Stimulated activated CD4-positive, alpha-beta T cell treated with anti-CD3 and anti-CD28 coated beads, Interleukin-1b, Interleukin-23, amount 100 ng/mL, for 1 hour (primary cell): ENCODE measurements around the gene UBASH3A.
"Not testable (repeated sequence)": the region's sequence is repeated elsewhere in the genome, so short reads cannot be mapped to it uniquely, and the experiment has no call there.

Source experiments
- DNase-seq, 2 donors: peaks; one replicate each; pipeline ENCODE4 v3.0.0-alpha.2; 2020; ENCODE audit warnings: low read depth in 2 of 2

The UBASH3A gene

DNA sequence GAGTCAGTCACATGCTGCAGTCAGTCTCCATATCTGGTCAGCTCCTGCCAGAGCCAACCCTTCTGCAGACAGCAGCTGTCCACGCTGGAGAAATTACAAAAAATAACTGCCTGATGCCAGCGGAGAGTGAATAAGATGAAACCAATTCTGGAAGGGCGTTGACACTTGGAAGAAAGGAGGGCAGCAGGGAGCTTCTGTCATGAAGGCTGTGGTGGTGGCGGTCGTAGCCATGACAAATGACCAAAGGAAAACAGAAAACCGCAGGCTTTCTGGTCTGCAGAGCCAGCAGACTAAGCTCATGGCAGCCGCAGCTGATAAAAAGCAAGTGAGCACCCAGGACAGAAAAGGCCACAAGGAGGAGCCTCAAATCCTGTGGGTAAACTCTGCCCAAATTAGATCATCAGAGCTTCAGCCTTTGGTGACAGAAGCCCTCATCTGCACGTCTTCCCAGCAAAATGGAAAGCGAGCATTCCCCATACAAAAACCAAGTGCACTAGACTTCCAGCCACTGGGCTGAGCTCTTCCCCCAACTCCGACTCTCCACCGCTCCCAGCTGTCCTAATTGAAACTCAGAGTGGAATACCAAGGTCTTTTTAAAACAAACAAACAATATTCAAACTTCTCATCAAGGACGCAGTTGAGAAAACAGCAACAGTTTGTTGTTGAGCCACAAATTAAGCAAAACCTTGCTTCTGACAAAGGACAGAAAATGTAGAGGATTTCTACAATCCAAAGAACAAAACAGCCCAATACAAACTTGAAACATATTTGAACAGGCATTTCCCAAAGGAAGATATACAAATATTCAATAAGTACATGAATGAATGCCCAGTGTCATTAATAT is 63.7 kb downstream of the UBASH3A start:
- no peak for DNase-seq

DNA sequence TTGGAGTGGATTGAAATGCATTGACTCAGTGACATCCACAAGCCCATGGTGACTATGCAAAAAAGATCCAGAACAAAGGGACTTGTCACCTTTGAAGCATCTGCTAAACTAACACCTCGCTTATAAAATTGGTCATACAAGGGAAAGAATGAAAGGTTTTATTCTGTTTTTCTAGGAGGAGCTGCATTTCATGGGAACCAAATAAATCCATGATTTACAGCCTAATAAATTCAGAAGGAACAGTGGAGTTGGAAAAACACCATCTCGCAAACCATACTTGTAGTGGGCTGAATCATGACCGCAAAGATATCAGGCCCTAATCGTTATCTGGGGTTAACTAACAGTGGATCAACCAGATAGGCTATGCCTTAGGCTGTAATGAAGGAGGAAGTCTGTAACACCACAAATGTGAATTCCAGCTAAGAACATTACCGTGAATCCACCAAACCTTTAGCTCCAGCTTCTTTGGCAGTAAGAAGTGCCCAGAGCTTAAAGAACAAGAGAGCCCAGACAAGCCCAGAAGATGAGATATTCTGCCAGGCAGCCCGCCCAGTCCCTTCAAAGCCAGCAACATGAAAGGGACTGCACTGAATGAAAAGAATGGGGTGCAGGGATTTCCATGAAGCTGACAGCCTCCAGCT is 64.9 kb downstream of the UBASH3A start:
- DNase-seq = no peak

- no peak for DNase-seq
Measured at GRCh38 chr21:42469272-42469671, 65.6 kb downstream of the UBASH3A start.

GRCh38 chr21:42469726-42470125 is 66.0 kb downstream of the UBASH3A start:
- not testable (repeated sequence) for DNase-seq

DNA sequence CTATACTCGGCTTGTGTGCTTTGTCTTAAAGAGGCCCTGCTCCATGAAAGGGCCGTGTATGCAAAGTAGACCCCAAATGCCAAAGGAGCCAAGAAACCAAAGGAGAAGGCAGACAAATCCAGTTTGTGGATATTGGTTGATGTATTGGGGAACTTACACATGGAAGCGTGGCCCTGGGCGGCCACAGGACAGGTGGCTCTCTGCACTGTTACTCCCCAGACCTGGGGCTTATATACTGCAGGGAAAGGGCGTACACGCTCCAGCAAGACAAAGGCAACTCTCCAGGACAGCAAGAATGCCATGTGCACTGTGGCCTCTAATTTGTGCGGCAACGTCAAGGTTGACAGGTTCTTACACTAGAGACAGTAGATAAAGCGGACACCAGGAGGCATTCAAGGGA is 67.5 kb downstream of the UBASH3A start:
- no peak for DNase-seq

DNA sequence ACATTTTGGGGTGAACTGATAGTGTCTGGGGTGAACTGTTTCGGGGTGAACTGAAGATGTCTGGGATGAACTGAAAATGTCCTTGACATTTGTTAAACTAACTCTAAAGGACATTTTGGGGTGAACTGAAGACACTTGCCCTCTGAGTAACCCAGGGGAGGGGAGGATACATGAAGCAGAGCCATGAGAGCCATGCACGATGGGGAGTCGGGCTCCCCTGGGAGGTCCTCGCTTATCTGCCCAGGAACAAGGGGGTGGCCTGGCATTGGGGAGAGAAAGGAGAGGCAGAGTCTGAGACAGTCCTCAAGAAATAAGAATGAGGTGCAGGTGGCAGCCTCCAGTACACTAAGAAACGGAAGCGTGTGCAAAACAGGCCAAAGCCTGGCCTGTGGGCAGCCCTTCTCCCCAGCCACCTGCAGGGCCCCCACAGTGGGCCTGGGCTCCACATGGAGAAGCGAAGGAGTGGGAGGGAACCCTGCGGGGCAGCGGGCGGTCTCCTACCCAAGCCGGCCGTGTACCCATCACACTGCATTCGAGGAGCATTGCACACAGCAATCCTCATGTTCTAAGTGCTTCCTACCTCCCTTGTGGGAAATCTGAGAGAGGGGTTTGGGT is 68.1 kb downstream of the UBASH3A start:
- DNase-seq = no peak

GRCh38 chr21:42472521-42472920 is 68.8 kb downstream of the UBASH3A start:
- DNase-seq = no peak

- no peak for DNase-seq
Measured at GRCh38 chr21:42473498-42474042, 69.9 kb downstream of the UBASH3A start.

- DNase-seq = no peak
Measured at GRCh38 chr21:42474043-42474831, 70.5 kb downstream of the UBASH3A start.

GRCh38 chr21:42475036-42475435 is 71.3 kb downstream of the UBASH3A start:
- DNase-seq = no peak

DNA sequence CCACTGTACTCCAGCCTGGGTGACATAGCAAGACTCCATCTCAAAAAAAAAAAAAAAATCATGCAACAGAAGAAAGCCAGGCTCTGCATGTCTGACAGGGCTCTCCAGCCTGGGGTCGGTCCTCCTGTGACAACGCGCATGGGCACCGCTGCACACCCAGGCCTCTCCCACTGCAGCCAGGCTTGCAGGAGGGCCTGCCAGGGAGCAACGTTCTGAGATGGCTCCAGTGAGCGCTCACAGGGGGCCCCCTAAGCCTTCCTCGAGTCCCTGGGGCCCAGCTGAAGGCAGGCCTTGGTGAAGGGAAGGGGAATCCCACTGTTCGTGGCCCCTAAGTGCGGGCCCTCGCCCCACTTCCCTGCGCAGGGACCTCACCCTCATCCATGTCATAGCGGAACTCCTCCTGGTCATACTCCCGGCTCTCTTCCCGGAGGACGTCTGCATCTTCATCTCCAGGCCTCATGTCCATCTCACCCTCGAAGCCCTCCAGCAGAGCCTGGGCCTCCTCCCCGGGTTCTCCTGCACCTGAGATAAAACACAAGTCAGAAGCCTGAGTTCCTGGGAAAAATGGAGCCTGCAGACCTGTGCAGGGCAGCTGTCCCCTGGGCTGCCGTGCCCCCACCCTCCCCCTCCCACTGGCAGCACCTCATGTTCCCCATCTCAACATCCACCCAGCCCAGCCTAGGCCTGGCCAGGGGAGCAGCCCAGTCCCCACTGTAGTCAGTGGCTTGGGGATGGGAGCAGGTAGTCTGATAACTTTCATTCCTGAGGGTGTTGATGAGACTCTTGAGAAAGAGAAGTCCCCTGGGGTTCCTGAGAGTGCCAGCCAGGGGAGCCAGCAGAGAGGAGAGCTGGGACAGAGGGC is 72.1 kb downstream of the UBASH3A start:
- no peak for DNase-seq

GRCh38 chr21:42476388-42477331 is 73.0 kb downstream of the UBASH3A start:
- no peak for DNase-seq

- DNase-seq = no peak
Measured at GRCh38 chr21:42478504-42478903, 74.8 kb downstream of the UBASH3A start.

DNA sequence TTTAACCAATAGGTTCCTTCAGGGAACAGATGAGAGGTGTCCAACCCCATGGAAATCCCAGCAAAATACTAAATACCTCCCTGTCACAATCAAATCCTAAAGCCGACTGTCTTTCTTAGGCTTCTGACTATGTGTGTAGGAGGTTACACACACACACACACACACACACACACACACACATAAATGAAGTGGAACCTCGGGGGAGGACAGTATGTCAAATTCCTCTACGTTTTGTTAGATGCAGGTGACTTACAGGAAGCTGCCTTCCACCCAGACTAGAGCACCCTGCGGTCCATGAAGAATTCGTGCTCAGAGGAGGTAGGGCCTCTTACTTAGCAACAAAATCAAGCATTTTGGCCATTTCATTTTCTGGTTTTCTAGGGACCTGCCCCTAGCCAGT is 75.9 kb downstream of the UBASH3A start:
- no peak for DNase-seq

GRCh38 chr21:42480736-42481135 is 77.0 kb downstream of the UBASH3A start:
- no peak for DNase-seq

- no peak for DNase-seq
Measured at GRCh38 chr21:42481169-42481568, 77.5 kb downstream of the UBASH3A start.

DNA sequence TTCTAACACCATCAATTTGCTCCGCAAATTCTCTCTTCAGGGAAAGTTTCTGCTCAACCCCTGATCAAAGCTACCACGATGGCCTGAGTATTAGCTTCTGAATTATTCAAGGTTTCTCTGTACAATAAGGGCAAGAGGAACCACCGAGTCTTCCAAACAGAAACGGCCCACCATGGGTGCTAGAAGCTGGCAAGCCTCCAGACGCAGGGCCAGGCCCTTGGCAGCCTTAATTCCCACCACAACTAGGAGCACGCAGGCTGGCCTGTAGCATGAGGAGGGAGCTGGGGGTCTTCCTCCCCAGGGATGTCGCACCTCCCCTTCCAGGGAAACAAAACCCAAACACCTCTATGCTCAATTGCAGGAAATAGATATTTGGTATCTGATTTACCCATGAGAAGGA is 81.3 kb downstream of the UBASH3A start:
- no peak for DNase-seq

DNA sequence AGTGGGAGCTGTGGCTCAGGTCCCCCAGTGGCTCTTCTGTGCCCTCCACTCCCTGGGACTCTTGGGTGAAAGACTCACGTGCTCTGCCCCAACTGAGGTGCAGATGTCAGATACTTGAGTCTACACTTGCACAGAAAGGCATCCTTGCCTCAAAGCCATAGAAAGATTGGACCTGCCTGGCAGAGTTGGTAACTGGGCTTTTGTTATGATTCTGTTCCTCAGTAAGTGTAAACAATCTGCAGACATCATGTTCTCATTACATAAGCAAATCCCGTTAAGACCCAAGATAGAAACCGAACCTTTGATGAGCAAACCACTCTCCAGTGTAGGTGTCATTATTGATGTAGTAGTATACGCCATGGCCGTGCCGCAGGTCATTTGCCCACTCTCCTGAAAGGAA is 82.4 kb downstream of the UBASH3A start:
- DNase-seq = no peak

DNA sequence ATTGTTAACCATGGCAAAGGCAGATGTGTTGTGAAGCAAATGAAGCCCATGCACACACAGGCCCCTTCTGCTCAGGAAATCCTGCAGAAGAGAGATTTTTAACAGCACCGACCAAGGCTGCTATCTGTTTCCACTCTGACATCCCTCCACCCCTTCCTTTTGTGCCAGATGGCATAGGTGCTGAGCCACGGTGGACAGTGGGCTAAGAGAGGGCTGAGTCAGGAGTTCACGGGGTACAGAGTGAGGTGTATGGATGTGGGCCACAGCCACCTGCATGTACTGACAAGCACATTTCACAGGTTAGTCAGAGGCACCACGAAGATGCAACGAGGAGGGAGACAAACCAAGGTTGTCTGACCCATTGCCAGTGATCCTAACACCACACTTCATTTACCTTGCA is 82.8 kb downstream of the UBASH3A start:
- DNase-seq = no peak
